KMS-11 (cell line): ENCODE measurements around the gene TTC4.

Experiments used
- H2AFZ ChIP-seq: fragments of 200-600 bp; sonication (generic); 2 replicates; pipeline ENCODE4 v1.6.1; 2016; ENCODE audit warnings: antibody characterized with exemption, mixed run types, low read depth
- H3K27ac ChIP-seq: fragments of 200-600 bp; sonication (generic); 2 replicates; pipeline ENCODE4 v1.6.1; 2016; ENCODE audit warnings: mild to moderate bottlenecking, mixed run types
- H3K27me3 ChIP-seq: fragments of 200-600 bp; sonication (generic); 2 replicates; pipeline ENCODE4 v1.6.1; 2017; ENCODE audit warnings: mild to moderate bottlenecking, low read depth, mixed run types, moderate library complexity; ENCODE audit not compliant: insufficient read depth
- H3K36me3 ChIP-seq: fragments of 200-600 bp; sonication (generic); 2 replicates; pipeline ENCODE4 v1.6.1; 2017; ENCODE audit warnings: mild to moderate bottlenecking, mixed run types; ENCODE audit not compliant: insufficient read depth
- H3K4me1 ChIP-seq: fragments of 200-600 bp; sonication (generic); 2 replicates; pipeline ENCODE4 v1.6.1; 2016; ENCODE audit warnings: mild to moderate bottlenecking, low read depth, mixed run types; ENCODE audit not compliant: poor library complexity, severe bottlenecking
- H3K4me2 ChIP-seq: fragments of 200-600 bp; sonication (generic); 2 replicates; pipeline ENCODE4 v1.7.0; 2016; ENCODE audit warnings: mild to moderate bottlenecking, mixed run types
- H3K4me3 ChIP-seq: fragments of 200-600 bp; sonication (generic); IDR thresholded peaks from 2 replicates; pipeline ENCODE4 v1.6.1; 2017; ENCODE audit warnings: low read depth, low read length, mixed read lengths; ENCODE audit not compliant: insufficient read depth
- H3K79me2 ChIP-seq: fragments of 200-600 bp; sonication (generic); 2 replicates; pipeline ENCODE4 v1.6.1; 2016; ENCODE audit warnings: low read depth, mixed run types; ENCODE audit not compliant: insufficient read depth
- H3K9ac ChIP-seq: fragments of 200-600 bp; sonication (generic); 2 replicates; pipeline ENCODE4 v1.6.1; 2016; ENCODE audit warnings: mild to moderate bottlenecking, mixed run types
- H4K20me1 ChIP-seq: fragments of 200-600 bp; sonication (generic); 2 replicates; pipeline ENCODE4 v1.6.1; 2016; ENCODE audit warnings: mild to moderate bottlenecking, mixed run types; ENCODE audit not compliant: insufficient read depth
- CTCF ChIP-seq: fragments of 200-600 bp; sonication (generic); conservative IDR thresholded peaks from 2 replicates; pipeline ENCODE4 v1.6.1; 2017; ENCODE audit warnings: low read depth, mild to moderate bottlenecking, antibody characterized with exemption, low read length, moderate library complexity, mixed read lengths

Gene TTC4

GRCh38 chr1:54710434-54710833 is 5.2 kb upstream of the TTC4 start:
- TF ChIP-seq CTCF: no peak
- H3K36me3 ChIP-seq: no peaks in the 10 kb centered on the region

GRCh38 chr1:54710841-54711240 is 4.8 kb upstream of the TTC4 start:
- Histone ChIP-seq H3K4me2 (no peak overlapping the region), H3K36me3 (no peaks in the 10 kb centered on the region), H3K4me1 (no peaks in the 10 kb centered on the region), H2AFZ (no peak overlapping the region), H3K4me3 (no peak overlapping the region), H3K9ac (no peak overlapping the region), H3K27me3 (no peaks in the 10 kb centered on the region), H3K79me2 (no peaks in the 10 kb centered on the region), H4K20me1 (no peaks in the 10 kb centered on the region), H3K27ac (no peak overlapping the region)
- no peak for TF ChIP-seq CTCF

More at GRCh38 chr1:54710434-54710833, 5.2 kb upstream of the TTC4 start:
- Histone ChIP-seq H3K27me3 (no peaks in the 10 kb centered on the region), H3K27ac (no peak overlapping the region), H3K9ac (no peak overlapping the region), H3K79me2 (no peaks in the 10 kb centered on the region), H3K4me2 (no peak overlapping the region), H3K4me3 (no peak overlapping the region), H2AFZ (no peak overlapping the region), H3K4me1 (no peaks in the 10 kb centered on the region), H4K20me1 (no peaks in the 10 kb centered on the region)

- H3K4me2 ChIP-seq: no peak overlapping the region
- H3K36me3 ChIP-seq: no peaks in the 10 kb centered on the region
- no peaks in the 10 kb centered on the region for H3K27me3 ChIP-seq
- H3K4me3 ChIP-seq: no peak overlapping the region
- H3K4me1 ChIP-seq: no peaks in the 10 kb centered on the region
- H2AFZ ChIP-seq: no peak overlapping the region
- no peak for TF ChIP-seq CTCF
- H3K79me2 ChIP-seq: 0 out of 2 replicates have a peak, but pooled peaks cover 5% of the 10 kb centered on the region
- H3K27ac ChIP-seq: no peak overlapping the region
- no peaks in the 10 kb centered on the region for H4K20me1 ChIP-seq
- H3K9ac ChIP-seq: no peak overlapping the region
These were observed 4.1 kb upstream of the TTC4 start for GRCh38 chr1:54711536-54711935.

- no peaks in the 10 kb centered on the region for H3K36me3 ChIP-seq
- no peak overlapping the region for H3K4me3 ChIP-seq
- no peaks in the 10 kb centered on the region for H3K27me3 ChIP-seq
- H3K27ac ChIP-seq: no peak overlapping the region
- no peak overlapping the region for H3K4me2 ChIP-seq
- H2AFZ ChIP-seq: peak overlapping the region; percentile 73
- no peak for TF ChIP-seq CTCF
- H3K4me1 ChIP-seq: no peaks in the 10 kb centered on the region
- no peaks in the 10 kb centered on the region for H4K20me1 ChIP-seq
- no peak overlapping the region for H3K9ac ChIP-seq
- 0 out of 2 replicates have a peak, but pooled peaks cover 6% of the 10 kb centered on the region for H3K79me2 ChIP-seq
These were observed 674 bp upstream of the TTC4 start for GRCh38 chr1:54714881-54715492.
